Muscle of back (tissue), 11 donors: ENCODE results near the gene PAX5. TPM values are rescaled to one million over a fixed set of nuclear protein-coding genes. Genes with fewer than 3 reads are reported as not detected.

Source experiments
- DNase-seq, 3 donors: peaks; one replicate each; pipeline versions ENCODE4 v3.0.0 to v3.0.0-alpha.2; 2013
- polyA plus RNA-seq, 10 donors: library from polyadenylated mRNA; unstranded; fragments of 120-200 nt; gene quantifications; one replicate each; pipeline ENCODE4 v1.2.1, GENCODE V29; 2013; ENCODE audit not compliant: insufficient read length in 10 of 10

Gene PAX5
- polyA plus RNA-seq, 10 donors, result 0.01 to 0.50 (median 0.26) TPM

GRCh38 chr9:36837431-36838405 is 196.3 kb downstream of the PAX5 start:
- DNase-seq, result no peak

- DNase-seq, result no peak
Measured at GRCh38 chr9:36836486-36836885, 197.6 kb downstream of the PAX5 start.

- no peak for DNase-seq
Measured at GRCh38 chr9:36835271-36835996, 198.6 kb downstream of the PAX5 start.

GRCh38 chr9:36834736-36835135 is 199.3 kb downstream of the PAX5 start:
- no peak for DNase-seq

- no peak for DNase-seq
Measured at GRCh38 chr9:36833954-36834353, 200.1 kb downstream of the PAX5 start.

- DNase-seq, result no peak
Measured at GRCh38 chr9:36832164-36832795, 201.8 kb downstream of the PAX5 start.

- DNase-seq, result no peak
Measured at GRCh38 chr9:36831381-36832161, 202.5 kb downstream of the PAX5 start.

- DNase-seq, result no peak
Measured at GRCh38 chr9:36828611-36829013, 205.5 kb downstream of the PAX5 start.

- DNase-seq, result no peak
Measured at GRCh38 chr9:36827593-36827992, 206.5 kb downstream of the PAX5 start.

- no peak for DNase-seq
Measured at GRCh38 chr9:36826581-36826980, 207.5 kb downstream of the PAX5 start.

- no peak for DNase-seq
Measured at GRCh38 chr9:36825179-36825578, 208.9 kb downstream of the PAX5 start.

GRCh38 chr9:36823934-36824333 is 210.1 kb downstream of the PAX5 start:
- no peak for DNase-seq

GRCh38 chr9:36823466-36823865 is 210.6 kb downstream of the PAX5 start:
- DNase-seq, result no peak

- no peak for DNase-seq
Measured at GRCh38 chr9:36822201-36822600, 211.9 kb downstream of the PAX5 start.

- DNase-seq, result no peak
Measured at GRCh38 chr9:36820392-36820861, 213.6 kb downstream of the PAX5 start.

- peak in 2 of 3 donors; percentile 24 to 31 for DNase-seq
Measured at GRCh38 chr9:36818965-36819870, 214.8 kb downstream of the PAX5 start.

- DNase-seq, result peak in 2 of 3 donors; percentile 18 to 59
Measured at GRCh38 chr9:36818242-36818938, 215.7 kb downstream of the PAX5 start.

- no peak for DNase-seq
Measured at GRCh38 chr9:36817160-36817834, 216.8 kb downstream of the PAX5 start.

- no peak for DNase-seq
Measured at GRCh38 chr9:36816371-36816770, 217.7 kb downstream of the PAX5 start.
